SH-SY5Y (cell line): Measurements from ENCODE around the gene TMEM140.

Experiments used
- GATA2 ChIP-seq: IDR thresholded peaks from 2 replicates; pipeline ENCODE4 v1.6.1; 2011; ENCODE audit warnings: mild to moderate bottlenecking, low read depth, low read length
- GATA3 ChIP-seq: IDR thresholded peaks from 2 replicates; pipeline ENCODE4 v1.6.1; 2011; ENCODE audit warnings: low read depth, mild to moderate bottlenecking, low read length, moderate library complexity

Gene TMEM140

DNA sequence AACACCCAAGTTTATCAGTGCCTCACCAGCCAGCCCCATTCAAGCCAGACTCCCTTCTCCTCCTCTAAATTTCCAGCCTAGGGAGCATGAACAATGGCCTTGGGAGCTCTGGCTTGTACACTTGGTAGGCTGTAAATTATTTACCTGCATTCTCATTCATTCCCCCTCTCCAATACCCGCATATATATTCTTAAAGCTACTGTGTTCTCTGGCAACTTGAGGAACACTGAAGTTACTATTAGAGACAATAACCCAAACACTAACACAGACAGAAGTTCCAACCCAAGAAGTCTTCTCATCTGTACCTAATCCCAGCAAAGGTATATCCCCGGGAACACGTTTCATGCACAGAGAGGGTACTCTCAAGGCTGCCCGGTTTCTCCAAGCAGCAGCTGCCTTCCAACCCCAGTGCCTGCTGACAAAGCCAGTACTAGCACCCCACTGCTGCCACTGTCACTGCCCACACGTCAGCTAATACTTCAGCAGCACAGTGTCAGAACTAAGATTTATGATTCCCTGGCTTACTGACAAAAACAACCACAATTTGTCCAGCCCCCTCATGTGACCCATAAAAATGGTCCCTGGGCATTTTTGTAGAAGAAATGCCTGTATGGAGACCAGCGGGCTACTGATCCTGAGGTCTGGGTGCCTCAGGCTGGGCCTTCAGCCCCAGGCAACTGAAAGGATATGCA is 60.4 kb downstream of the TMEM140 start:
- TF ChIP-seq GATA2 (no peak), GATA3 (no peak)

GRCh38 chr7:135209225-135209834 is 61.5 kb downstream of the TMEM140 start:
- TF ChIP-seq GATA2 (no peak), GATA3 (no peak)

- TF ChIP-seq GATA3: no peak
- no peak for TF ChIP-seq GATA2
Observed at GRCh38 chr7:135210888-135211178, 63.0 kb downstream of the TMEM140 start.

- TF ChIP-seq GATA2 (no peak), GATA3 (no peak)
Observed at GRCh38 chr7:135211179-135211945, 63.5 kb downstream of the TMEM140 start, which contains the start of gene WDR91. WDR91 (minus strand) TSS chr7:135211526; CDS start chr7:135211502, 24 bp downstream.

DNA sequence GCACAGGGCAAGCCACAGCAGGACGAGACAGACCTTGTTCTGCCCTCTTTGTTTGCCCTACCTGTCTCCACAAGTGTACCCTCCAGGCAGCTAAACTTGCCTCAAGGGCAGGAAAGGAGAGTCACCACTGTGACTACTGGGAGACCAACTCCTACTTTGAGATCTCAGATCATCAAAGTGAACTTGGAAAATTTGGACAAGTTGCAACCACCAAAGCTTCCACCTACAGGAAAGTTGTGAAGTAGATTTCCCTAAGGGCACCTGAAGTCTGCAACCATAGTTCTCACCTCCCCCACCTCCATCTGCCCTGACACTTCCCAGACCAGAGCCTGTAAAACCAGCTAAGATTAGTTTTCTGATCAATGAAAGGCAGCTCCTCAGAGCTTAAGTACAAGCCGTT is 66.0 kb downstream of the TMEM140 start:
- no peak for TF ChIP-seq GATA2
- no peak for TF ChIP-seq GATA3

DNA sequence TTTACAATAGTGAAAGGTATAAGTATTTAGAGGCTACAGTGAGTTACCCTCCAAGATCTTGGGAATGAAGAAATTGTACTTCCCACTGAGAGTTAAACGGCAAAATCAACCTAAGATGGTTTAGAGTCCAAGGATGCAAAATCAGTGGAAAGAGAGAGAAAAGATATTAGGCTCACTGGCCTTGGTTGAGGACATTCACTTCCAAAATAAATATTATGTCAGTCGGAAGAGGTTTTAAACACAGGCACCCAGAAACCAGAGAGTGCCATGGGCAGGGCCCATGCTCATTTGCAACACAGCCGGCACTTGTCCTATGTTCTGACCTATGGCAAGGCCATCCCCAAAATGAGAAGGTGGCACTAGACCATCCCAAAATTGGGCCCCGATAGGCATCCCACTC is 67.3 kb downstream of the TMEM140 start:
- TF ChIP-seq GATA2 (no peak), GATA3 (no peak)

GRCh38 chr7:135215698-135216097 is 67.8 kb downstream of the TMEM140 start:
- TF ChIP-seq GATA2 (no peak), GATA3 (no peak)
